GM21529 (cell line): ENCODE data around the gene CEP68.
"Not testable (repeated sequence)": the region's sequence is repeated elsewhere in the genome, so short reads cannot be mapped to it uniquely, and the experiment has no call there.

Experiments
- ATAC-seq: cut with Tn5 transposase; IDR thresholded peaks from one replicate; pipeline ENCODE4 v1.9.1; 2021; ENCODE audit not compliant: unreplicated experiment

Gene CEP68

DNA sequence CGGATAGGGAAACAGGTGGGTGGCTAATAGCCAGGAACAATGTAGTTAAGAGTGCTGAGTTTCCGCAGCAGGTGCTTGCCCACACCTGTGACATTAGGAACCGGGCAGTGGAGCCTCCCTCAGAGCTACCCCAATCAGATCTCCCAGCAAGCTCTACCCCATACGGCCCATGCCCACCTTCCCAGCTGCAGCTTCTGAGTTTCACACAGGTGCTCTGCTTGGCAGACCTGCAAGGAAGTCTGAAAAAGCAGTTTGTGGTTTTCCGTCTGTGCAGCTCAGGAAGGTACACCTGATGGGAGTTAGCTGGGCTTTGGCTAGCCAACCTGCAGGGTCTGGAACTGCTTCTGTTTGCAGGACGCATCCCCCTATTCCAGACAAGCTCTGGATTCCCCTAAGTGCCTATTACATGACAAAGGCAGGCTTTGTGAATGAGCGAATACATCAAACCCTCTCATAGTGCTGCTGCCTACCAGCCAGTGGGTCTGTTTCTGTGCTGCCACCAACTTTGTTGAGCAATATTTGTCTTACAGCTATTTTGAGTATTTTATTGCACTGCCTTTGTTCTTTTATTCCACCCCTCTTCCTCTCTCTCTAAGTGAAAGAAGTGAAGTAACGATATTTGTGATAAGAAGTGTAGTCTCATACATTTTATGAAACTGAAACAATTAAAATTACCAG lies 24.7 kb upstream of the CEP68 start:
- peak; percentile 37 for ATAC-seq

DNA sequence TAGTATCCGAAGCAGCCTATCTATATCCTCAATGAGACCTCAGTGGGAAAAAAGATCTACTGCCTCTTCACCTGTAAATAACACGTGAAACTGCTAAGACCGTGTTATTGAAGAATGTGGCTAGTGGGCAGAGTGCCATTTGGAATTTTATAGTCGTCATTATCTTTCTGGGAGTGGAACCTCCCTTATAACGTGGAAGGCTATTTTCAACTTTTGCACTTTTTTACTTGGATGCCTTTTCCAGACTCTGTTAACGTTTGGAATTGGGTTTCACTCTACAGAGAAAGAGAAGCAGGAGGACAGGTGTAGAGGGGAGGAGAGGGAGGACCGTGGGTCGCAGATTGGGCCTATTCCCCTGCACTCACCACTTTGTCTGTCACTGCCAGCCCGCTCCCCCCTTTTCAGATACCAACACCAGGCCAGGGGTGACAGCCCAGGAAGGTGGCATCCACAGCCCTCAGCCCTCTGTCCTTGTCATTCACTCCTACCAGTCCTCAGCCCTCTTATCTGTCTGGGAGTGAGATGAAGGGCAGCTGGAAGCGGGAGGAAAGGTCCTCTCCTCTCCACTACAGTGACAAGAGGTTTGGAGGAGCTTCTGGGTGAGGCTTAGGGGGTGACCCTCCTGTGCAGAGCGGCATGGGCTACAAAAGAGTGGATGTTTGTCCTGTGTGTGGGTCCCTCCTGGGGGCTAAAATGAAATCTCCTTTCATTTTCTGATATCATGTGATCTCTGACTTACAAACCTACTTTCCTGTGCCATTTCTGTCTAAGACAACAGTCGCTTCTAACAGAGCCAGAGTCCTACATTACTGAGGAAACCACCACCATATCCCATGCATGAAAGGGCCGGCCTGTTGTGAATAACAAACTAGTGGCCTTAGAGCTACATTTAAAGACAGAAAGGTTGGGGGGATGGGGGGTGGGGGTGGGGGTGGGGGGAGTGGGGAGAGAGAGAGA lies 23.9 kb upstream of the CEP68 start:
- ATAC-seq: no peak

DNA sequence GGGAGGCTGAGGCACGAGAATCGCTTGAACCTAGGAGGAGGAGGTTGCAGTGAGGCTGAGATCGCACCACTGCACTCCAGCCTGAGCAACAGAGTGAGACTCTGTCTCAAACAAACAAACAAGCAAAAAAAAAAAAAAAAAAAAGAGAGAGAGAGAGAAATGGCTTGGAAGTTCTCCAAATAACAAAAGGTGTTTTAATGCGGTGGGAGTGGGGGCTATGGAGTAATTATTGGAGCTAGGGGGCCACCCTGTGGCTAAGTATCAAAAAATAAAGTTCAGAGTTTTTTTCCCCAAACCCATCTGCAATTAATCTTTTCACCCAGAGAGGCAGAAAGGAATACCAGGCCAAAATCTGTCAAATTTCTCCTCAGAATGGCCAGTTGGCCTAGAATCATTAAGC lies 23.0 kb upstream of the CEP68 start:
- ATAC-seq: no peak

DNA sequence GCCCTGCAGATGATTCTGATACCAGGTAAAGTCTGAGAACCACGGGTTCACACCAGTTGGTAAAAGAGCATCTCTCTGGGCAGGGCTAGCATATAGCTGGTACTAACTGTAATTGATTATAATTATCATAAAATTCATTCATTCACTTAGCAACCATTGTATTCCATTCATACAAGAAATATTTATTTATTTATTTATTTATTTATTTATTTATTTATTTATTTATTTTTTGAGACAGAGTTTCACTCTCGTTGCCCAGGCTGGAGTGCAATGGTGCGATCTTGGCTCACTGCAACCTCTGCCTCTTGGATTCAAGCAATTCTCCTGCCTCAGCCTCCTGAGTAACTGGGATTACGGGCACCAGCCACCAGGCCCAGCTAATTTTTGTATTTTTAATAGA lies 22.5 kb upstream of the CEP68 start:
- ATAC-seq: not testable (repeated sequence)

DNA sequence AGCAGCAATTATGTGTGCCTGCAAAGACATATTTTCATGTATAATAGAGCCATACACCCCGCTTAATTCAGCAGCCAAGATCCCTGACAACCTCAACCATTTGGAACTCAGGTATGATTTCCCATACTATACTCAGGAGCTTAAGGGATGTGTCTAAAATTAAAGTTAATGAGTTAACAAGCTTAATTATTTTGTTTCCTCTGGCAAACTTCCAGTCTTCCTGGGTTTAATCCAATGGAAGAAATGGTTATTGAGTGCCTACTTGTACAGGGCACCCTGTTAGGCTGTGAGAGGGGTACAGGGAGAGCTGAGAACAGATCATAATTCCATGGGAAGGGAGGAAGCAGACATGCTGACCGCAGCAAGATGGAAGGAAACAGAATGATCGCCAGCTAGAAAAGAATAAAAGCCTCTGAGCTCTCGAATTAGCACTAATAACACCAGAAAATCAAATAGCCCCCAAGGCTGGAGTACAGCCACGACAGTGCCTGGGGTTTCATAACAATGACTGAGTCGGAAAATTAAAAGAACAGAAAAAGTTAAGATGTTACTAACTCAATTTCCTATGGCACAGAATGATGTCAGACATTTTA lies 20.8 kb upstream of the CEP68 start:
- ATAC-seq: no peak

DNA sequence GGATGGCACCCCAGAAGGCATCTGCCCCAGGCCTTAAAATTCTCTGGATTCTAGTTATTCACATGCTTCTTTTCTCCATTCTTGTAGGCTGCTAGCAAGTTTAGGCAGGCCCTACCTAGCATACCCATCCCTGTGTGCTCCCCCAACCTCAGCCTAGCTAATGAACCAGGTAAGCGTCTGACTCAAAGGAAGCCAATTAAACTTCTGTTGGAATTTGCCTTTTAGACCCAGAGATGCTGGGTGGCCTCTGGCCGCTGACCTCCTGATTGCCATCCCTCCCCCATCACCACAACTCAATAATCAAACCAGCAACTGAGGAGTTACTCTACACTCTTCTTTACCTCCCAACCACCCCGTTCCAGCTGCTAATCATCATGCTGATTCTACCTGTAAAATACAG lies 19.0 kb upstream of the CEP68 start:
- ATAC-seq: no peak

DNA sequence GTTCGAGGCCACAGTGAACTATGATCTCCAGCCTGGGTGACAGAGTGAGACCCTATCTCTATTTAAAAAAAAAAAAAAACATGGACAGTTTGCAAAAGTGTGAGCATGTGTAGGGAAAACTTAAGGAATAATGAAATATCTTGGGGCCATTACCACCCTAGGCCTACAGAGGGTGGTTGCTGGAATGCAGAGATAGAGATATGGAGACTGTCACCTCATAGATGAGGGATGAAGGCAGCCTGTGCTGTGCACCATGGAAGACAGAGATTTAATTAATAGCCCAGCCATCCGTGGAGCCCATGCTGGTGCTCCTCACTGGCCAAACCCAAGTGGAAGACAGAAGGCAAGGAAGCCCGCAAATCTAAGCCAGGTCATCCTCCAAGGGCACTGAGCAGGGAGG lies 16.6 kb upstream of the CEP68 start:
- ATAC-seq: no peak

DNA sequence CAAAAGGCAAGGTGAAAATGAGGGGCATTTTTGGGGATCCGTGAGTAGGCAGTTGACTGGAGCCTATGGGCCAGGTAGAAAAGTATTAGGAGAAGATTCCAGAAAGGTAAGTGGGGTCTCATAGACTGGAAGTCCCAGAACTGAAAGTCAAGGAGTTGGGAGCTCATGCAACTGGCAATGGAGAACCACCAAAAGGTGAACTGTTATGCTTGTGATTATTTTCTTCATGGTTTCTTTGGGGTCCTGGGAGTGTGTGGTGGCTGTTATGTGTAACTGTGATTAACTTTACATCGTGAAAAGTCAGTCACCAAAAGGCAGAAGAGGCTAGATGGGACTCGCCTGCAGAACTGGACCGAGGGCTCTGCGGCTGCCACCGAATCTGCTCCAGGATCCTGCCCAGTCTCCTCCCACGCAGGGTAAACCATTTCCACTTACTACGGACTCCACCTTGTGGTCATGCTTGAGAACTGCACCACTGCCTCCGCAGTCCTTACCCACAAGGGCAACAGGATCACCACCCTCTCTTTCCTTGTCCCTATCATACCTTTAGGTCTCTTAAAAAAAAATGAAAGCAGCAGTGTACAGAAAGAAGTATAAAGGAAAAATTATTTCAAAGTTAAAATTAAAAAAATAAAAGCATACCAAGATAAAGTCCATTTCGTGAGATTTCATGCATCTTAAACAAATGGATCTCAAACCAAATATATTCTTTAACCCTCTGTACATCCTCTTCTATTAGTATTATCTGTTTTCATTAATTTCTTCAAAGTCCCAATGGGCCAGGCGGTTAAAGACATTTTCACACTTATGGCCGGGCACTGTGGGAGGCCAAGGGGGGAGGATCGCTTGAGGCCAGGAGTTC lies 15.6 kb upstream of the CEP68 start:
- peak; percentile 90 for ATAC-seq

DNA sequence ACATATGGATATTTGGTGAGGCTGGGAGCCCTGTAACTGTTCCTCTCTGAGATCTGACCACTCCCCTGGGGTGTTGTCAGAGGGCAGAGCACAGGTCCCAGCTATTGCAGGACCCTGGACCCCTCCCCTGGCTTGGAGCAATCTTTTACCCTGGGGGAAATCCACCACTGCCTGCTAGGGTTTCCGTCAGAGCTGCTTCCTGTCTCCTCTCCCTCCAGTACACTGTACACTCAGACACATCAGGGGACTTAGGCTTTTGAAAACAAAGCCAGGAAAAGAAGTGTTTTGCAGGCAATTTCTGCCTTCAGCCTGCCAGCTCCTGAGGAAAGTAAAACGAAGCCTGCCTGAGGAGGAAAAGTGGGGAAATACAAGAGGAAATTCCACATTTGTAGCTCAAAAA lies 13.2 kb upstream of the CEP68 start:
- no peak for ATAC-seq

DNA sequence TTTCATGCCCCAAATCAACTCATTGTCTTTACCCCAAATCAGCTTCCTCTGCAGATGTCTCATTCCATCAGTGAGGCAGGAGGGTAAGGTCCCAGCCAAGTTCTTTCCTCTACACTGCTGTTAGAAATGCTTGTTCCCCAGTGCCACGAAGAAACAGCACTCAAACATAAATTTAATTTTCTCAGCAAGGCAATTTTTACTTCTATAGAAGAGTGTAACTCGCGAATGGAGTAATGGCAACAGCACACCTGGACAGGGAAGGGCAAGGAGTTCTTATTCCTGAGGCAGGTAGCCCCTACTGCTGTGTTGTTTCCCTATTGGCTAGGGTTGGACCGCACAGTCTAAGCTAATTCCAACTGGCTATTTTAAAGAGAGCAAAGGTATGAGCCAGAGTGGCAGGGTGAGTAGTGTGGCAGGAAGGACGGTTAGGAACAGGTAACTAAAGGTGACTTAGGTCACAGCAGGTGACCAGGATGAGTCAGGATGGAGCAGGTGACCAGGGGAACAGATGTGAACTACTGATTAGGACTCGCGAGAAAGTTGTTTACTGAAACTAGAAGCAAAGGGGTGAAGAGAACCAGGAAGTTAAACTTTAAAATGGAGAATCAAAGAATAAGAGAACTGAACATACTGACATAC lies 12.0 kb upstream of the CEP68 start:
- no peak for ATAC-seq

DNA sequence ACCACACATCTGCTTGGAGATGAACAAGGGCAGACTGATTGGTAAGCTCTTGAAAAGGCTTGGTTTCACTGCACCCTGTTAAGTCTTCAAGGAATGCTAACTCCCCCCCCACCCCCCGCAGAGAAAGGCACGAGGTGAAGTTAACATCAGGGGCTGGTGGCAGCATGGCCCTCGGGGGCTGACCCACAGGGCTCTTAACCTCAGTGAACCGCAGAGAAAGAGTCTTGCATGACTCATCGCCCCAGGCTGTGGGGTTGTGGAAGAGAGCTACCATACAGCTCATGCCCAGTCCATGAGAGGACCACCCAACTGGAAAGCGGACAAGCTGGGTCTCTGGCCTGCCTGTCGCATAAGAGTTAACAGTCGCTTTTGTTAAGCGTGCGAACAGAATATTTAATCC lies 10.6 kb upstream of the CEP68 start:
- ATAC-seq: no peak

DNA sequence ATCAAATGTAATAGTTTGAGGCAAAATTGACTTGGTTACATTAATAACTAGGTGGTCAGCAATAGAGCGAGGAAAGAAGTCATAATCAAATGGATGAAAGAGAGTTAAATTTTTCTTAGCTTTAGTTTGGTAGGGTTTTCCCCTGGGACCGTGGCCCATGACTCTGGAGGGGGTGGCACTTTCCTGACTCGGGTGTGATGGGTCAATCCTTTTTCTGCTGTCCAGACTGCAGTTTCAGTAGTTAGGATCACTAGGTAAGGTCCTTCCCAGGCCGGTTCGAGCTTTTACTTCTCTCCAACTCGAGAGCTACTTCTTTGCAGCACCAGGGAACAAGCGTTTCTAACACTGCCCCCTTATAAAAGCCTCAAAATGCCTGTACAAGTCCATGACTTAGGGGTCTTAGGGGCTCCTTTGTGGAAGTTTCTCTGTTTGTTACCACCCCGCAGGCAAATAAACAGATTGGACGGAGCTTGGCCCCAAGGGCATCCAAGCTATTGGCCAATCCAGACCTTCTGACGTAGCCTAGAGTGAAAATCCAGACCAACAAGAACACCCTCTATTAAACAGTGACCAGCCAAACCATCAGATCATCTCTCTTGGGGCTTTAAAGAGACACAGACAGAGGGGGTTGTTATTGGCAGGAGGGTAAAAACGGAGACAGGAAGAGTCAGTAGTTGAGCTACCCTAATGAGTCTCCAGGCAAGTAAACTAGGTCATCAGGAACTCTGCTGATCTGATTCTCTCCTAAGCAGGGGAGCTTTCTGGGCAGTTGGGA lies 9.4 kb upstream of the CEP68 start:
- ATAC-seq: no peak

DNA sequence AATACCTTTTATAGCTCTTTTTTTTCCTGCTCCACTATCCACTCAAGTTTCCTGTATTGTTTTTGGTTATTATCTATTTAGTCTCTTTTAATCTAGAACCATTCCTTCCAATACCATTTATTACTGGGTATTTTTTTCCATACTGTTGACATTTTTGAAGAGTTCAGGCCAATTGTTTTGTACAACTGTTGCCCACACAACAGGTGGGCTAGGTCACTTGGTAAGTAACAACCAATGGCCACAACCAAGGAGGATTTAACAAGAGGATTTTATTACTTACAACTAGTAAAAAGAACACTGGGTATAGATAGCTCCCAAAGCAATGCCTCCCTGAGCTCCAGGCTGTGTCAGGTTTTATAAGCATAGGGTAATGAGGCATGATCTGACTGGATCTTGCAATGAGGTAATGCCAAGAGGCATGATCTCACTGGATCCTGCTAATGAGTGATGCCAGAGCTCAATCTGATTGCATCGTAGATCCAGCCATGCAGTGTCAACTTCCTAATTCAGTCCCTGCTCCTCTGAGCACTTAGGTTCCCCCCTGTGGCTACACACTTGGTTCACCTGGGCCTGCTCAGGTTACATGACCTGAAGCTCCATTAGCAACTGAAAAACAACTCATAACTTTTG lies 7.1 kb upstream of the CEP68 start:
- no peak for ATAC-seq

DNA sequence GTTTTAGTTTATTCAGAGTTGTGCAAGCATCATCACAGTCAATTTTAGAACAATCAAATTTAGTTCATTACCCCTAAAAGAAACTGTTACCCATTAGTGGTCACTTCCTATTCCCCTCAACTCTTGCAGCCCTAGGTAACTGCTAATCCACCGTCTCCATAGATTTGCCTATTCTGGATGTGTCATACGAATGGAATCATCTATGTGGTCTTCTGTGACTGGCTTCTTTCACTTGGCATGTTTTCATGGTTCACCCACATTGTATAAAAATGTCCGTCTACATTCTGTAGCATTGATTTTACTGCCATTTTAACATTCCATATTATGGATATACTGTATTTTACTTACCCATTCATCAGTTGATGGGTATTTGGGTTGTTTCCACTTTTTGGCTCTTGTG lies 5.3 kb upstream of the CEP68 start:
- no peak for ATAC-seq

DNA sequence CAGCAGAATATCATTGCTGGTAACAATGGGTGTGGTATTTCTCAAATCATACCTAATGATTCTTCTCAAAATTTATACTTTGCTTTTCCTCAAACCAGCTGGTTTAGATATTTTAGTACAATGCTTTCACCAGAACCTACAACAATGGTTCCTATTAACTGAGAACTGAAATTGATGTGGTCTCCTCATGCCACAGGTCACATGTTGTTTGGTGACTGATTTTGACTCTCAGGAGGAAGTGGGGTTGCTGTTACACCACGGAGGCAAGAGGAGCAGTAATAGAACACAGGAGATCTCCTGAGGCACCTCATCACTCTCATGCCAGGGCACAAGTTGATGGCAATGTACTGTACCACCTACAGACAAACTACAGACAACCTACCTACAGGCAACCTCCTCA lies 3.0 kb upstream of the CEP68 start:
- peak; percentile 52 for ATAC-seq

DNA sequence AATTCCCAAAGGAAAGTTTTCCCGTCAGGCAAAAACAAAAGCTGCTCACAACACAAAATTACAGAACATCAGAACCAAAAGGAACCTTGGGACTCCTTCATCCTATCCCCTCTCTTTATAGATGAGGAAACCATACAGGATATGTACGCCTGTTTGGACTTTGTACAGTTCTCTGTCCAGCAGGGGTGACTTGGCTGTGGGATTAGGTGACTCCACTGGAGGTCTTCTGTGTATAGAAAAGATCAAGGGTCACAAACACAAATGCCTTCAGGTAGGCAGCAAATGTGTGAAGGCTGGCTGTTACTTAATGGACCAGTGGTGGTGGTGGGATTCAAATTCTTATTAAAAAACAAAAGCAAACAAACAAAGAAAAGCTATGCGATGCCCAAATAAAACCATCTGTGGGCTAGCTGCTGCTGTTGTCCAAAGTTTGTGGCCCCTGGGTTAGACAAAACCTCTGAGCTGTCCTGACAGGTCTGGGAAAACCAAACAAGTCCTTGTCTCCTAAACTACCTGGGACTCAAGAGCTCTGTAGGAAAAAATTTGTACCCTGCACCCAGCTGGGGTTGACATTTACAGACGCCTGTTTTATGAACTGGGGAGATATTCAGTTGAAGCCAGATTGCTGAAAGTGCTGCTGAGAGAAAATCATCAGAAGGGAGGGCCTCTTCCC lies 1.3 kb upstream of the CEP68 start:
- no peak for ATAC-seq

DNA sequence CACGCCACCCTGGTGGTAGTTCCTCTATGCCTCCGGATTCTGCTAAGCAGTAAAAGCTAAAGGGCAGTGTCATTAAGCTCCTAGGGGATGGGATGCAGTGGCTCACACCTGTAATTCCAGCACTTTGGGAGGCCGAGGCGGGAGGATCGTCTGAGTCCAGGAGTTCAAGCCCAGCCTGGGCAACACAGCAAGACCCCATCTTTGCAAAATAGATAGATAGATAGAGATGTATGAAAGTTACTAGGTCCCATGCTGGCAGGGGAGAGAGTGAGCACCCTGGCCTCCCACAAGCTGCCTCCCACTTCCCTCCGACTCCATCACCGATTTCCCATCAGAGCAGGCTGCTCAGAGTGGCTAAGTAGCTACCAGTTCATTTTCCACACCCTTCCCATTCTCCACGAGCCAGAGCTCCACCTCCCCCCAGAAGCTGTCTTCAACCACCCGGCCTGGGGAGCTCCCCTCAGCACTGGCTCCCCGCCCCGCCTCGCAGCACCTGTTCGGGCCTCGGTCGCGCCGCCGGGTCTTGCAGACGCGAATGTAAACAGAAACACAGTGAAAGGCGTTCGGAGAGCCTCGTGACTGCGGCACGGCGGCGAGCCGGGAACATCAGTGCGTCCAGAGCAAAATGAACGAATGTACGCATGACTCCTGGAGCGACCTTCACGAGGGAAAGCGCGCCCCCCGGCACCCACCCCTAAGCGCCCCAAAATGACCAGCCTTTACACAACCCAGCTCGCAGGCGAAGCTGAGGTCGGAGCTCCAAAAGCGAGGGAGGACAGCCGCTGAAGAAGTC lies 598 bp upstream of the CEP68 start:
- ATAC-seq: peak; percentile 26

DNA sequence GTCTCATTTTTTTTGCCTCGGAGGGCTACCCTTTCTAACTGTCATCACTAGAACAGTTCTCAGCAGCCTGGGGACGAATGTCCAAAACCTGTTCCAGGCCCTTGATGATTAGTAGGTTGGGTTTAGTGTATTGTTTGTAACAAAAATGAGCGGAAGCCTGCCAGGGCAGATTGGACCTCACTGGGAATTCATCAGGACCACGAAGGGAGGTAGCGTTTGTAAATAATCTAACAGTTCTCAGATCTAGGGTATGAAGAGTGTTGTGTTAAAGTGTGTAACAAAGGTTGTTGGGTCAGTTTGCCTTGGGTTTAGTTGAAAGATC lies 799 bp downstream of the CEP68 start:
- ATAC-seq: no peak
